Epidermal melanocyte (primary cell): Measurements from ENCODE around the gene PRIM1.
"Not testable (repeated sequence)": the region's sequence is repeated elsewhere in the genome, so short reads cannot be mapped to it uniquely, and the experiment has no call there.

Source experiments
- DNase-seq: peaks from one replicate; pipeline ENCODE4 v3.0.0; 2011; ENCODE audit warnings: low spot score; ENCODE audit not compliant: insufficient read length

Gene PRIM1

GRCh38 chr12:56718149-56718548, 34.0 kb downstream of the PRIM1 start:
- no peak for DNase-seq

- DNase-seq = no peak
These were observed 34.9 kb downstream of the PRIM1 start for GRCh38 chr12:56716933-56717880.

GRCh38 chr12:56716458-56716857, 35.7 kb downstream of the PRIM1 start:
- DNase-seq = no peak

GRCh38 chr12:56715798-56716197, 36.3 kb downstream of the PRIM1 start:
- DNase-seq = no peak

GRCh38 chr12:56714431-56714929, 37.6 kb downstream of the PRIM1 start:
- no peak for DNase-seq

- DNase-seq = no peak
These were observed 38.8 kb downstream of the PRIM1 start for GRCh38 chr12:56713345-56713744.

GRCh38 chr12:56709759-56710376, 42.3 kb downstream of the PRIM1 start:
- no peak for DNase-seq

- DNase-seq = not testable (repeated sequence)
These were observed 47.6 kb downstream of the PRIM1 start for GRCh38 chr12:56704522-56704921.

GRCh38 chr12:56699020-56699661, 53.0 kb downstream of the PRIM1 start:
- DNase-seq = no peak

GRCh38 chr12:56695327-56696101, 56.6 kb downstream of the PRIM1 start:
- no peak for DNase-seq

- DNase-seq = no peak
These were observed 58.0 kb downstream of the PRIM1 start for GRCh38 chr12:56694161-56694560.

GRCh38 chr12:56688846-56689109, 63.3 kb downstream of the PRIM1 start:
- DNase-seq = peak; percentile 51

- peak; percentile 96 for DNase-seq
These were observed 63.8 kb downstream of the PRIM1 start, which contains the start of gene PTGES3 for GRCh38 chr12:56688129-56688845. Gene PTGES3 (minus strand): TSS chr12:56688284. CDS start chr12:56687999, 285 bp downstream.

GRCh38 chr12:56687223-56688128, 64.6 kb downstream of the PRIM1 start:
- DNase-seq = no peak

GRCh38 chr12:56684745-56685359, 67.3 kb downstream of the PRIM1 start:
- DNase-seq = no peak

- DNase-seq = no peak
These were observed 69.8 kb downstream of the PRIM1 start for GRCh38 chr12:56682323-56682722.
